OCI-LY7 (cell line): Measurements from ENCODE around the gene COL10A1. TPM values are rescaled to one million over a fixed set of nuclear protein-coding genes. Genes with fewer than 3 reads are reported as not detected.

Source experiments
- BruUV-seq: library from RNA; stranded (reverse); fragments of 400-500 nt; replicated peaks from 2 replicates; lab custom pipeline; 2021; lab: Mats Ljungman, UMichigan
- CTCF ChIA-PET: fragments of 300-600 bp; sonication (Branson Sonifier 250); formaldehyde crosslinking; loops from one replicate; lab custom pipeline; 2022; ENCODE audit warnings: antibody characterized with exemption; ENCODE audit not compliant: unreplicated experiment; lab: Charles Lee
- POLR2A ChIA-PET: fragments of 300-600 bp; sonication (Branson Sonifier 250); formaldehyde crosslinking; loops from one replicate; lab custom pipeline; 2022; ENCODE audit warnings: antibody characterized with exemption; lab: Charles Lee
- DNase-seq: peaks from one replicate; pipeline ENCODE4 v3.0.0-alpha.2; 2015; ENCODE audit warnings: low spot score
- H2AFZ ChIP-seq: fragments of 200-600 bp; sonication (generic), shearing (Covaris generic); 2 replicates; pipeline ENCODE4 v1.6.1; 2014; ENCODE audit warnings: mild to moderate bottlenecking, antibody characterized with exemption, low read length, moderate library complexity
- H3K27ac ChIP-seq: fragments of 200-600 bp; sonication (generic); 2 replicates; pipeline ENCODE4 v1.5.1; 2014; ENCODE audit warnings: mixed run types, low read depth, mild to moderate bottlenecking, moderate library complexity, low read length, inconsistent platforms; ENCODE audit not compliant: poor library complexity, severe bottlenecking
- H3K36me3 ChIP-seq: fragments of 200-600 bp; sonication (generic); 2 replicates; pipeline ENCODE4 v1.6.1; 2014; ENCODE audit warnings: mild to moderate bottlenecking, antibody characterized with exemption, low read length, moderate library complexity, mixed read lengths; ENCODE audit not compliant: insufficient read depth
- H3K4me1 ChIP-seq: fragments of 200-600 bp; sonication (generic); 2 replicates; pipeline ENCODE4 v1.5.1; 2014; ENCODE audit warnings: mild to moderate bottlenecking, low read length; ENCODE audit not compliant: insufficient read depth, poor library complexity, severe bottlenecking
- H3K4me2 ChIP-seq: fragments of 200-600 bp; sonication (generic); 2 replicates; pipeline ENCODE4 v1.6.1; 2014; ENCODE audit warnings: mild to moderate bottlenecking, low read length
- H3K4me3 ChIP-seq: fragments of 200-600 bp; sonication (generic); 2 replicates; pipeline ENCODE4 v1.5.1; 2014; ENCODE audit warnings: mild to moderate bottlenecking, low read depth, low read length; ENCODE audit not compliant: poor library complexity, severe bottlenecking
- H3K79me2 ChIP-seq: fragments of 200-600 bp; sonication (generic); 2 replicates; pipeline ENCODE4 v1.6.1; 2016; ENCODE audit warnings: low read depth, mild to moderate bottlenecking, low read length, moderate library complexity, mixed read lengths; ENCODE audit not compliant: insufficient read depth
- H3K9me2 ChIP-seq: fragments of 200-600 bp; sonication (generic); 2 replicates; pipeline ENCODE4 v1.6.1; 2016; ENCODE audit warnings: mild to moderate bottlenecking, low read length, mixed read lengths; ENCODE audit not compliant: insufficient read depth
- H3K9me3 ChIP-seq: fragments of 200-600 bp; sonication (generic); 2 replicates; pipeline ENCODE4 v1.6.1; 2014; ENCODE audit warnings: mild to moderate bottlenecking, mixed run types, low read length, mixed read lengths
- H4K20me1 ChIP-seq: fragments of 200-600 bp; sonication (generic); 2 replicates; pipeline ENCODE4 v1.6.1; 2014; ENCODE audit warnings: mild to moderate bottlenecking, antibody characterized with exemption, low read length, moderate library complexity, mixed read lengths; ENCODE audit not compliant: insufficient read depth
- EZH2phosphoT487 ChIP-seq: fragments of 200-600 bp; sonication (generic); IDR thresholded peaks from 2 replicates; pipeline ENCODE4 v1.6.1; 2018; ENCODE audit warnings: low read depth, borderline replicate concordance, mild to moderate bottlenecking, mixed run types, antibody characterized with exemption, low read length, moderate library complexity, mixed read lengths
- intact Hi-C: fragments of 100-400 bp; cut with micrococcal nuclease; formaldehyde crosslinking; loops from one replicate; pipeline ENCODE4 v1.10.0; 2022; ENCODE audit not compliant: unreplicated experiment
- total RNA-seq, 2 experiments: library from RNA; depleted of rRNA in 1 of 2; stranded (reverse); fragments of >200 nt in 1 of 2; shearing (Covaris generic) in 1 of 2; gene quantifications; 2 replicates each; pipeline ENCODE4 v1.2.3, GENCODE V29; 2014 to 2022
- TF ChIP-seq, protein P1 (sequence below): fragments of 200-600 bp; sonication (generic); conservative IDR thresholded peaks from 2 replicates; pipeline ENCODE4 v1.5.1; 2014; ENCODE audit warnings: mild to moderate bottlenecking, antibody characterized with exemption, low read length, moderate library complexity, mixed read lengths

COL10A1 gene
- total RNA-seq, 2 experiments from 2014 or later = not detected

DNA sequence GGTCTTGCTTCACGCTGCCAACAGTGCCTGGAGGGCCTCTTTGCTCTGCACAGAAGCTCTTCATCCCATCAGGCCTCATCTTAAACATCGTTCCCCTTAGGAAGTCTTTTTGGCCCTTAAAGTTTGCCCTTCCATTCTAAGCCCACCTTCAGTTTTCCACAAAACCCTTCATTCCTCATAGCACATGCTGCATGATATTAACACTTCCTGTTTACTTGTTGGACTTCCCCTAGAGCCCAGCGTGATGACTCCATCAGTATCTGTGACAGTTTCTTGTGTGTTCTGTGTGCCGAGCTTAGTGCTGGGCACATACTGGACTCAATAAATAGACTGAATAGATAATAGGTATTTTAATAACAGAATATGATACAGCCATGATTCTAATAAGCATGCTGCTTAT, 23.1 kb downstream of the COL10A1 start:
- ChIA-PET CTCF (interaction anchor here (0.8 to 1.1 kb wide), 2 partner anchors 10 to 85 kb away, joined by 3 to 4 read pairs; no protein-coding TSS in a partner anchor), POLR2A (interaction anchor here (0.7 to 2.5 kb wide), 9 partner anchors 9 to 154 kb away, joined by 3 to 12 read pairs (median 4); no protein-coding TSS in a partner anchor)
- Histone ChIP-seq H4K20me1 (no peaks in the 10 kb centered on the region), H3K9me3 (no peaks in the 10 kb centered on the region), H3K4me2 (peak overlapping the region; percentile 94), H3K79me2 (peaks cover 20% of the 10 kb centered on the region), H3K36me3 (peaks cover 4% of the 10 kb centered on the region; the same call in 1 of the 2 replicates), H3K27ac (peak overlapping the region; percentile 82), H3K9me2 (no peaks in the 10 kb centered on the region), H3K4me3 (peak overlapping the region; percentile 78), H2AFZ (peak overlapping the region; percentile 51; the same call in 1 of the 2 replicates), H3K4me1 (peaks cover 37% of the 10 kb centered on the region)
- intact Hi-C loops = loop anchor here (5.0 kb wide), 1 partner anchor 304 kb away; no protein-coding TSS in a partner anchor
- BruUV-seq = no TSS peak
- peak; percentile 27 for DNase-seq
- no peak for TF ChIP-seq EZH2phosphoT487
- TF ChIP-seq, protein P1, sequence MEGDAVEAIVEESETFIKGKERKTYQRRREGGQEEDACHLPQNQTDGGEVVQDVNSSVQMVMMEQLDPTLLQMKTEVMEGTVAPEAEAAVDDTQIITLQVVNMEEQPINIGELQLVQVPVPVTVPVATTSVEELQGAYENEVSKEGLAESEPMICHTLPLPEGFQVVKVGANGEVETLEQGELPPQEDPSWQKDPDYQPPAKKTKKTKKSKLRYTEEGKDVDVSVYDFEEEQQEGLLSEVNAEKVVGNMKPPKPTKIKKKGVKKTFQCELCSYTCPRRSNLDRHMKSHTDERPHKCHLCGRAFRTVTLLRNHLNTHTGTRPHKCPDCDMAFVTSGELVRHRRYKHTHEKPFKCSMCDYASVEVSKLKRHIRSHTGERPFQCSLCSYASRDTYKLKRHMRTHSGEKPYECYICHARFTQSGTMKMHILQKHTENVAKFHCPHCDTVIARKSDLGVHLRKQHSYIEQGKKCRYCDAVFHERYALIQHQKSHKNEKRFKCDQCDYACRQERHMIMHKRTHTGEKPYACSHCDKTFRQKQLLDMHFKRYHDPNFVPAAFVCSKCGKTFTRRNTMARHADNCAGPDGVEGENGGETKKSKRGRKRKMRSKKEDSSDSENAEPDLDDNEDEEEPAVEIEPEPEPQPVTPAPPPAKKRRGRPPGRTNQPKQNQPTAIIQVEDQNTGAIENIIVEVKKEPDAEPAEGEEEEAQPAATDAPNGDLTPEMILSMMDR = no peak

DNA sequence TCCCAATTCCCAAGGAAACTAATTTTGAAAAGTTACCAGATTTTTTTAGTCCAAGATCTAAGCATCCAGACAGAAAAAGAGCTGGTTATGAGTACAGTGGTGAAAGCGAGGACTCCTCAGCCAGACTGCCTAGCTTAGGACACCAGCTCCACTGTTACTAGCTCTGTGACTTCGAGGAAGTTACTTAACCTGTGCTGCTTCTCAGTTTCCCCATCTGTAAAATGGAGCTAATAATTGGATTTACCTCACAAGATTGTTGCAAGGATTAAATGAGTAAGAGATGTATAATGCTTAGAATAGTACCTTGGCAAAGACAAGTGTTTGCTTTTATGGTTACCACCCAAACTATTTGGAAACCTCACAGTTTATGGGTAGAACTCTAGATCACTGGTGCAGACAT, 24.1 kb downstream of the COL10A1 start:
- no peaks in the 10 kb centered on the region for H4K20me1 ChIP-seq
- CTCF ChIA-PET = interaction anchor here (1.0 to 1.9 kb wide), 4 partner anchors 11 to 93 kb away, joined by 3 to 10 read pairs (median 4); no protein-coding TSS in a partner anchor
- H3K4me3 ChIP-seq = peak overlapping the region; percentile 78
- H3K9me2 ChIP-seq = no peaks in the 10 kb centered on the region
- H2AFZ ChIP-seq = peak overlapping the region; percentile 97; the same call in 1 of the 2 replicates
- no peak for TF ChIP-seq EZH2phosphoT487
- TF ChIP-seq, protein P1 = no peak
- H3K79me2 ChIP-seq = peaks cover 20% of the 10 kb centered on the region
- H3K36me3 ChIP-seq = peaks cover 4% of the 10 kb centered on the region; the same call in 1 of the 2 replicates
- H3K4me1 ChIP-seq = peaks cover 37% of the 10 kb centered on the region
- DNase-seq = peak; percentile 34
- H3K27ac ChIP-seq = peak overlapping the region; percentile 82
- H3K9me3 ChIP-seq = peaks cover under 1% of the 10 kb centered on the region; the same call in 1 of the 2 replicates
- BruUV-seq = no TSS peak
- POLR2A ChIA-PET = interaction anchor here (0.6 to 2.5 kb wide), 15 partner anchors 8 to 192 kb away, joined by 3 to 12 read pairs (median 5); no protein-coding TSS in a partner anchor
- peak overlapping the region; percentile 94 for H3K4me2 ChIP-seq
- intact Hi-C loops = loop anchor here (2.0 to 5.0 kb wide), 3 partner anchors 83 to 469 kb away; partner anchors contain the start of gene RWDD1
